ENCODE results near the gene SF3A2.

SF3A2 gene

GRCh38 chr19:2255112-2255845, 18.7 kb downstream of the SF3A2 start:
- no peak for DNase-seq

- DNase-seq = no peak
Measured at GRCh38 chr19:2255982-2256685, 19.5 kb downstream of the SF3A2 start, which contains the start of gene JSRP1. Gene JSRP1 (minus strand): TSS chr19:2256417. CDS start chr19:2255314, 1,103 bp downstream.

GRCh38 chr19:2259336-2259735, 22.7 kb downstream of the SF3A2 start:
- no peak for DNase-seq

GRCh38 chr19:2260341-2260805, 23.7 kb downstream of the SF3A2 start:
- peak; percentile 43 for DNase-seq

GRCh38 chr19:2261438-2262172, 25.0 kb downstream of the SF3A2 start:
- DNase-seq = peak; percentile 70

- DNase-seq = no peak
Measured at GRCh38 chr19:2266183-2266993, 29.8 kb downstream of the SF3A2 start.

- no peak for DNase-seq
Measured at GRCh38 chr19:2268480-2268830, 31.8 kb downstream of the SF3A2 start.

- DNase-seq = no peak
Measured at GRCh38 chr19:2268861-2269243, 32.2 kb downstream of the SF3A2 start.

GRCh38 chr19:2269244-2270156, 32.9 kb downstream of the SF3A2 start:
- peak; percentile 99 for DNase-seq

GRCh38 chr19:2270157-2270422, 33.5 kb downstream of the SF3A2 start:
- DNase-seq = no peak

GRCh38 chr19:2270423-2271233, 34.0 kb downstream of the SF3A2 start:
- DNase-seq = peak; percentile 81

- no peak for DNase-seq
Measured at GRCh38 chr19:2271234-2272103, 34.8 kb downstream of the SF3A2 start.

- peak; percentile 83 for DNase-seq
Measured at GRCh38 chr19:2273356-2274184, 36.9 kb downstream of the SF3A2 start.

GRCh38 chr19:2274185-2274711, 37.6 kb downstream of the SF3A2 start:
- no peak for DNase-seq

- peak; percentile 57 for DNase-seq
Measured at GRCh38 chr19:2274931-2275535, 38.4 kb downstream of the SF3A2 start.

GRCh38 chr19:2275588-2276428, 39.2 kb downstream of the SF3A2 start:
- DNase-seq = no peak

GRCh38 chr19:2276429-2276986, 39.9 kb downstream of the SF3A2 start:
- DNase-seq = no peak

All from CD4-positive, alpha-beta T cell treated with Interleukin-12 subunit alpha and Interleukin-12 subunit beta, for 1 hour (primary cell).